GM21717 (cell line): Measurements from ENCODE around the gene ACTR8.

ENCODE experiments used
- ATAC-seq: cut with Tn5 transposase; IDR thresholded peaks from one replicate; pipeline ENCODE4 v1.9.1; 2021; ENCODE audit warnings: mild to moderate bottlenecking, moderate library complexity; ENCODE audit not compliant: unreplicated experiment

Gene ACTR8

DNA sequence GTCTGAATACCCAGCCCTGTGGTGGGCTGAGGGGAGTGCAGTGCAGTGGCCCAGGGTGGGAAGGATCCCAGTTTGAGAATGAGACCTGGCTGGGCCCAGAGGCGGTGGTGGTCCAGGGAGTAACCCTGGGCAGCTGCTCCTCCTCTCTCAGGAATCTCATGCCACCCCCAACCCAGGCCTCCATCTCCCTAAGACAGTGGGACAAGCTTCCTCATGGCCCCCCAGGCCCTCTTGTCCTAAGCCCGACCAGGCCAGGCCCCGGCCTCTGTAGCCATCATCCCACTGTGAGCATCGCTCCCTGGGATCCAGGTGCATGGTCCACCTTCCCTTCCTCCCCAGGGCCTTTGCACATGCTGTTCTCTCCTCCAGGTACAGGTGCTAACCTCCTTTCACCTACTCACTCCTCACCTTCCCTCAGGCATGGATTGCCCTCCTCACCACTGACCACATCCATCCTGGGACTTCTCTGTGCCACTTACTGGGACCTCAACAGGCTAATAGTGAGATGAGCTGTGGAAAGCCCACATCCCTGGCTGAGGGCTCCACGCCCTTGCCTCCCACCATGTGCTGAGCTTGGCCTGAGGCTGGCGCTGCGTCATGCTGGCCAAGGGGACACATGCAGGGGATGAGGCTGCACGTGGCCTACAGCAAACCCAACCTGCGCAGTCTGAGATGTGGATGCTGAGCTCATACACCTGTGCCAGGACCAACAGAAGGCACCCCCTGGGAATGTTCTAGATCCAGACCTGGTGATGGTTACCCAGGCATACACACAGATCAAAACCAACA, 45.7 kb downstream of the ACTR8 start:
- no peak for ATAC-seq

DNA sequence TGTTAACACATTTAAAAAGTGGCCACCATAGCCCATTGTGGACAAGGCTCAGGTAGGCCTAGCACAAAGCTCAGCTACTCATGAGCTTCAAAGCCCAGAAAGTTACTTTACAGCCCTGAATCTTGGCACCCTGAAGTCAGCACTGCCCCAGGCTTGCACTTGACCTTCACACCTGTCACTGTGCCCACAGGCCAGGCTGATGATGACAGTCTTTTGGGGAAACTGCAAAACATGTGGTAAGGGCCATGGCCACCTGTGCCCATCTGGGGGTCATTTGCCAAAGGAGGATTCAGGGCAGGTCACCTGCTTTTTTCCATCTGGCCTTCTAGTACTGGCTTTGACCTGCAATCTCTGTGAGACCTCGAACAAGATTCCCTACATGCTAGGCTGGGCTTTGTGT, 46.7 kb downstream of the ACTR8 start:
- ATAC-seq: no peak

DNA sequence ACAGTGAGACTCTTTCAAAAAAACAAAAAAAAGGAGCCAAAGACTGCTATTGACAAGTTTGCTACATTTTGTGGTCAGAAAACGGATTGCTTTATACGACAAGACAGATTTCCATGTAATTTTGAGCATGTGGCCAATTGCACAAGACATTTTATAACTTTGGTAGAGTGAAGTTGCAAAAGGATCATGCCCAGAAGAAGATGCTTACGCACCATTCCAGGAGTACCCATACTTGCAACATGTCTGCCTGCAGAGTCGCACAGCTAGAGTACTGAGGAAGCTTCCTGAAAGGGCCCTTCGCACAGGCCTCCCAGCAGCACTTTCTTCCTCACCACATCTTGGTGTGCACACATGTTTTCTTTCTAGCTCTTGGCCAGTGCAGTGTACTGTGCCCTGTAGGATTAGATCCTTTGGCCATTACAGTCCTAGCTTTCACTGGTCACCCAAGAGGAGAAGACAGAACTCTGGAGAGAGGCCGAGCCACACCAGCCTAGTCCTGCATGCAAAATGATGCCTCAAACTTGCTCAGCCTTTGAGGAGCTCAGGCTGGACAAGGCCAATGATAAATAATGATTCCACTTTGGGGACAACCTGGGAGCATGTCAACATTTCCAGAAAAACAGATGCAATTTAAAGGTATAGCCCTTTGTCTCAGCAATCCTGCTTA, 47.4 kb downstream of the ACTR8 start:
- no peak for ATAC-seq

DNA sequence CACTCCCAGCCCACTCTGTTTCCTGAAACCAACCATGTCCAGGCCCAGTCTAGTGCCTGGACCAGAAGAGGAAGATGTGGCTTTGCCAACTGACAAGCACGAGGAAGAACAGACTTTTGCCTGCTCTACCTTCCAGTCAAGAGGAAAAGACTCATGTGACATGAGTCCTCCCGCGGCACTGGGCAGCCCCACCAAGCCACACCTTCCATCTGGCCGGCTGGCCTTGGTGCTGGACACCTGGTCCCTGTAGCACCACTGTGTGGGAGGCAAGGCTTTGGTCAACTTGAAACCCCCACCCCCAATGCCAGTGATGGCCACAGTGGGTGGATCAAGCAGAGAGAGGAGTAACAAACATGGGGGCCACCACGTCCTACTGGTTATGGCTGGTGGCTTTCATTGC, 48.3 kb downstream of the ACTR8 start:
- ATAC-seq: no peak

DNA sequence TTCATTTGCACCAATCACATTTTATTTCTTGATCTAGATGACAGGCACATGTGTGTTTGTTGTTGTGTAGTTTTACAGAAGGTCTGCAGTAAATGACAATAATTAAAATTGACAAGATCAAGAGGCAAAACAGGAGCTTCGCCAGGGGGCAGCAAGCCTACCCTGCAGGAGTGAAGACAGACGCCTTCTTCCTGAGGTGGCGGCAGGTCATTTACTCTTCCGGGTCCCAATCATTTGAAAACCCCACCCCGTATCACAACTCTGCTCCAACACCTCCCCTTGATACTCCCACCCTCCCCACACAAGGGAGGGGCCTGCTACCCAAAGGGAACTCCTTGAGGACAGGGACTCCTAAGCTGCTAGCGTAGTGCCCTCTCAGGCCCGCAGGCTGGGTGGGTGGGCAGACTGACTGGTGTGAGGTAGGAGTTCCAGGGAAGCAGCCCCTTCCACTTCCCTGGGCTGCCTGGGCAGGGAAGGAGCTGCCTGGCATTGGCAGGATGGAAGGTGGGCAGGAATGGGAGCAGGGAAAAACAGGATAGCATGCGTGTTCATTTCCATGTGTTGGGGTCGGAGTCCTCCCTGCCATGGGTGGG, 48.8 kb downstream of the ACTR8 start:
- no peak for ATAC-seq

DNA sequence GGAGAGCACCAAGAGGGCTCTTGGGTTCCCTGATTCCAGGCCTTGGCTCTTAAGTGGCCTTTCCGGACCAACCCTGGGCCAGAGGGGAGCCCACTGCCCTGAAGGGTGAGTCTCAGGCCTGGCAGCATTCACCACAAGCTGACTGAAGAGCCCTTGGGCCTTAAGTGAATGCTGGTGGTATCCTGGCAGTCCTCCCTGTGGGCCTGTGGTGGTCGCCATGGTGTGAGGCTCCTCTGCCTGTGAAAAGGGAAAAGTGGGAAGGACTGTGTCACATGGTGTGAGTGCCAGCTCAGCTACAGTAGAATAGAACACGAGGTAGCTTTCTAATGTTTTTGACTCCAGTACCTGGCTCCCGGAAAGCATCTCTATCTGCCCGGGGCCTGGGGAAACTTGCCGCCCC, 51.0 kb downstream of the ACTR8 start:
- no peak for ATAC-seq

DNA sequence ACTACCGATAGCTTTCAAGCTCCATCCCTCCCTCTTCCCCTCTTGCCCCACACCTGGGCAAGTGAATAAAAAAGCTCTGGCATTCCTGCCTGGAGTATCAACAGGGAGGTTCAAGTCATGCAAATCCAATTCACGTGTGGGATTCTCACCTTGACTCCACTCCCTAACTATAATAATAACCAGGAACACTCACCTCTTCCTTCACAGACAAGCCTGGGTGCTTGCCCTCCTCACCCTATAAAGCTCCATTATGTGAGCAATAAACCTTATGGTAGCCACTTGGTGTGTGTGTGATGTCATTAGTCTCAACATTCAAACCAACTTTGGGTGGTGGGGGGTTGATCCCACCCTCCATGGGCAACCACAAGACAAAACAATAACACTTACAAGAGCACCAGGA, 52.3 kb downstream of the ACTR8 start:
- no peak for ATAC-seq

DNA sequence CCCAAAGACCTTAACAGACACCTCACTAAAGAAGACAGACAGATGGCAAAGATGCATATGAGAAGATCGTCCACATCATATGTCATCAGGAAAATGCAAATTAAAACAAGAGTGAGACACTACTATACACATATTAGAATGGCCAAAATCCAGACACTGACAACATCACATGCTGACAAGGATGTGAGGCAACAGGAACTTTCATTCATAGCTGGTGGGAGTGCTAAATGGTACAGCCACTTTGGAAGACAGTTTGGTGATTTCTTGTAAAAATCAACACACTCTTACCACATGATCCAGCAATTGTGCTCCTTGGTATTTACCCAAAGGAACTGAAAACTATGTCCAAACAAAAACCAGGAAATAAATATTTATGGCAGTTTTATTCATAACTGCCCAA, 53.4 kb downstream of the ACTR8 start:
- ATAC-seq: no peak

DNA sequence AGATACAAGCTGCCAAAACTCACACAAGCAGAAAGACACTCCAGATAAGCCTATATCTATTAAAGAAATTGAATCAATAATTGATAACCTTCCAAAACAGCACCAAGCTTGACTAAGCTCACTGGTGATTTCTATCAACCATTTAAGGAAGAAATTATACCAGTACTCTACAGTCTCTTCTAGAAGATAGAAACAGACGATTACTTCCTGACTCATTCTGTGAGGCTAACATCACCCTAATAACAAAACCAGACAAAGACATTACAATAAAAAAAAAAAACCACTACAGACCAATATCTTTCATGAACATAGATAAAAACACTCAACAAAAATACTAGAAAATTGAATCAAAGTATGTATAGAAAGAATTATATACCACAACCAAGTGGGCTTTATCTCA, 55.9 kb downstream of the ACTR8 start:
- no peak for ATAC-seq

DNA sequence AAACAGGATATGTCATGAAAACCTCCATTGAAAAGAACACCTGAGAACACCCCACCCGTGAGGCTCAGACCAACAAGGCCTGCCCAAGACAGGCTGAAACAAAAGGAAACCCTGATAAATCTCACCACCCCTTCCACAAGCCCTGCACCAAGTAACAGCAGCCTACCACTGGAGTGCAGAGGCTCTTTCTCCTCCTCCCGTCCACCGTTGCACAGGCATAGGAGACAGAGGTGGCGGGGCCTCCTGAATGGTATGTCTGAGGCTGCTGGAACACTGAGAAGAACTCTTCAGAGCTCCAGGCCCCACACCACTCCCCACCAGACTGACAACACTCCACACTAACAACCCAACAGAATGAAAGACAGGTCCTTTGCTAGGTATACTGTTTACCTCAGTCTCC, 57.2 kb downstream of the ACTR8 start:
- ATAC-seq: no peak

DNA sequence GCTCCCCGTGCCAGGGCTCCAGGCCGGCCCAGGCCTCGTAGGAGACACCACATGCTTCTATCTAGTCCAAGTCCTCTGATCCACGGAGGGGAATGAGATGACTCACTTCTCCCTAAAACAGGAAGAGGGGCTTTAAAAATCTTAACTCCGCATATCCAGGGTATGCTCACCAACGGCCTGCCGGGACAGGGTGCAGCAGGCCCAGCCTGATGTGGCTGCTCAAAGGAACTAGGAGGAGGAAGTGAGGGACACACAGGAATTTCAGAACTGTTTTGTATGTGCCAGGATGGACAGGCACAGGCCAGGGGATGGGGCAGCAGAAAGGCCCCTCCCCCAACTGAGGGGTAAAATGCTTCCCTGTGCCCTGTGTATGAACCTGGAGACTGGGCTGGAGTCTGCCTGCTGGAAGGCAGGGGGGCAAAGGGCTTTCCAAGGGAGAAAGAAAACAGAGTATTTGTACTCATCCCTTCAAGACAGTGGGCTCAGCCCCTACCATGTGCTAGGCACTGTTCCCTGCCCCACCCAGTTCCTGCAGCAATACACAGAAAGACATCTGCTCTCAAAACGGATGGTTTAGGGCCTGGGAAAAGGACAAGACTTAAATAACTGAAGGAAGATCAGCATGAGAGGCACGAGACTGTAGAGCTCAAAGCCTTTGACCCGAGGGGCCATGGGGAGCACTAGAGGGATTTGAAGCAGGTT, 57.8 kb downstream of the ACTR8 start:
- no peak for ATAC-seq

DNA sequence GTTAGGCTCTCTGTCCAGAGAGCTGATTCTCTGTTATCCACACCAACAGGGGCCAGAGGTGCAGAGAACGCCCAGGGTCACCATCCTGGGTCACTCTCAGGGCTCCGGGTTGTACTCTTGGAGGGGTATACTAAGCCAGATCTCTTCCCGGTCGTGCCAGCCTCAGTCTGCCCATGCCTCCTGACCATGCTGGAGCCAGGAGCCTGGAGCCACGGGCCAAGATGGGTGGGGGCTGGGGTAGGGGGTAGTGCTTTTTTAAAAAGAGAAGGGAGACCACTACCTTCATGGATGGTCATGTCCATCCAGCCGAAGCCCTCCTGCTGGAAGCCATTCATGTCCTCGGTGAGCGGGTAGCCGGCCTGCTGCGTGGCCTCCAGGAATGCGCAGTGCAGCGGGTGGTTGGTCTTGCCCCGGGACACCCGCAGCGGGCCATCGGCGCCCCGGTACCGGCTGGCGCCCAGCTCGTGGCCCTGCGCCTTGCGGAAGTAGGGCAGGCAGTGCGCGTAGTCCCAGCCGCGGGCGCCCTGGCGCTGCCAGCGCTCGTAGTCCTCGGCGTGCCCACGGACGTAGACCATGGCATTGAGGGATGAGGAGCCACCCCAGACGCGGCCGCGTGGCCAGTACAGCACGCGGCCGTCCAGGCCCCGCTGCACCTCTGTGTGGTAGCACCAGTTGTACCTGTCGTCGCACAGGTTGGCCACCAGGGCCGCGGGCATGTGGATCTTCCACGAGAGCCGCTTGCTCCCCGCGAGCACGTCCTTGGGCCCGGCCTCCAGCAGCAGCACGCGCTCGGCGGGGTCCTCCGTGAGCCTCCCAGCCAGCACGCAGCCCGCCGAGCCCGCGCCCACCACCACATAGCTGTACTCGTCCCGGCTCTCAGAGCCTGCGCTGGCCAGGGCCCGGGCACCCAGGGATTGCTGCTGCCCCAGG, 58.7 kb downstream of the ACTR8 start:
- no peak for ATAC-seq

DNA sequence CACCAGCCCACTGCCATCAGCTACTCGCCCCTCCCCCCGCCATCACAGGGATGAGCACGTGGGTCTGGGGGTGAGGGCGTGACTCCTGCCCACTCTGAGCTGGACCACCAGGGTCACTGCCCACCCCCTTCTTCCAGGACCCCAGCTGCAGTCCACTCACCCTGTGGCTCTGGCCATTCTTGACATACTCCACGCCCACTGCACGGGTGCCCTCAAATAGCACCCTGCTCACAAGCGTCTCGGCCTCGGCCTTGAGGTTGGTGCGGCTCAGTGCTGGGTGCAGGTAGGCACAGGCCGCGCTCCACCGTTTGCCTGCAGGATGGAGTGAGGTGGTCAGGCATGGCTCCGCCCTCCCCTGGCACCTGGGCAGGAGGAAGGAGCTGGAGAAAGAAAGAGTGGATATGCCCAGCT, 59.6 kb downstream of the ACTR8 start:
- no peak for ATAC-seq

DNA sequence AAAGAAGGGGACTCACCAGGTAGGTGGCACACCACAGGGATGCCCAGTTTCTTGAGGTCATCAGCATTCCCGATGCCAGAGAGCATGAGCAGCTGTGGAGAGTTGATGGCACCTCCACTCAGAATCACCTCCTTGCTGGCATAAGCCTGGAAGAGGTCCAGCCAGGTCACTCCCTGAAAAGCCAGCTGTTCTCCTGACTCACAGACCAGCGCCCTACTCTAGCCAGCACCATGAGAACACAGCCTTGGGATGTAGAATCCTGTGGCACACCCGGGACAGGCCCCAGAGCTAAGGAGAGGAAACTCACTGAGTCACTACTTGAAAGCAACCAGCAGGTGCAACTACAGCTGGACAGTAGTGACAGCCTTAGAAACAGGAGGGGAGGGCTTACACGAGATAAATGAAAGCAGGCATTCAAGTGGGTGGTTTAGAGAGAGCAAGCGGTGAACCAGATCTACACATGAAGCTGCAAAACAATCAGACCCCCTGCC, 60.3 kb downstream of the ACTR8 start:
- no peak for ATAC-seq

DNA sequence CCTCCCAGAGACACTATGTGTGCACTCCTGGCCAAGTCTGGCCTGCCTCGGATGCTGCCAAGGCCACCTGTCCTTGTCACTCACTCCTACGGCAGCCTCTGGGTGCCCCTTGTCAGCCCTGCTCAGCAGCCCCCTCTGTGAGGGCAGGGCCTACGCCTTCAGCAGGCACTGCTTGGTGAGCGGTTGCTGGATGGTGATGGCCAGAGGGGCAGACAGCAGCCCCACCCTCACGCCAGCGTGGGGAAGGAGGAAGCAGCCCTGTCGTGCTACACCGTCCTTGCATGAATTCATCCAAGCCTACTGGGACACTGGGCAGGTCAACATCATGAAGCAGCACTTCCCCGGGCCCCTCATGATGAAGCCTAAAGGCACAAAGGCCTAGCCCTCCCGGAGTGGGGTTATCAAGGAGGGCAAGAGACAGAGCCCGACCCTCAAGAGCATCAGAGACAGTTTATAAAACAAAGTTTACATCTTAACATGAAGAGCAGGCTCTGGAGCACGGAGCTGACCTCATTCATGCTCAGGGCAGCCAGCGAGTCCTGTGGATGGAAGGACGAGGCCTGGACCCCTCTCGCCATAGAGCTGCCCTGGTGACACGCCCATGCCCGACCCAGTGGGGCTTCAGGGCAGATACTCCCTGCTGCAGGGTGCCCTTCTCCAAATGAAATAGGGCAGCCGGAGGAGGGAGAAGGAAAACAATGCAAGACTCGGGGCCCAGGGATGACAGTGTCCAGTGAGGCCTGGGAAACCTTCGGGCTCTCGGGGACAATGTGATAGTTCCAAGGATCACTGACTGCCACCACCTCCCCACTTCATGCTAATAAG, 61.0 kb downstream of the ACTR8 start:
- ATAC-seq: no peak

DNA sequence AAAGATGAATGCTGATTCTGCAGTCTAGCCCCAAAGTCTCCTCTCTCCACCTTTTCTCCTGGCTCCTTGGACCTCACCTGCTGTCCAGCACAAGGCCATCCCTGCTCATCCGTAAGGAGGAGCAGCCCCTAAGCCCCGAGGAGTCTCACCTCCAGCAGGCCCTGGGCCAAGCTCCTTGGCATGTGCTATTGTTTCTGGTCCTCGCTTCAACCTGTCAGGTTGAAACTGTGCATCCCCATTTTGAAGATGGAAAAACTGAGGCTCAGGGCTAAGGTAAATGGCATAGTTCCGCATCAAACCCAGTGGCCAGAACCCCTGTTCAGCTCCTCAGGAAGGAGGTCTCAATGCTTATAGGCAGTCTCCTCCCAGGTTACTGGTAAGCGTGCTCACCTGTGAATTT, 61.9 kb downstream of the ACTR8 start:
- no peak for ATAC-seq

DNA sequence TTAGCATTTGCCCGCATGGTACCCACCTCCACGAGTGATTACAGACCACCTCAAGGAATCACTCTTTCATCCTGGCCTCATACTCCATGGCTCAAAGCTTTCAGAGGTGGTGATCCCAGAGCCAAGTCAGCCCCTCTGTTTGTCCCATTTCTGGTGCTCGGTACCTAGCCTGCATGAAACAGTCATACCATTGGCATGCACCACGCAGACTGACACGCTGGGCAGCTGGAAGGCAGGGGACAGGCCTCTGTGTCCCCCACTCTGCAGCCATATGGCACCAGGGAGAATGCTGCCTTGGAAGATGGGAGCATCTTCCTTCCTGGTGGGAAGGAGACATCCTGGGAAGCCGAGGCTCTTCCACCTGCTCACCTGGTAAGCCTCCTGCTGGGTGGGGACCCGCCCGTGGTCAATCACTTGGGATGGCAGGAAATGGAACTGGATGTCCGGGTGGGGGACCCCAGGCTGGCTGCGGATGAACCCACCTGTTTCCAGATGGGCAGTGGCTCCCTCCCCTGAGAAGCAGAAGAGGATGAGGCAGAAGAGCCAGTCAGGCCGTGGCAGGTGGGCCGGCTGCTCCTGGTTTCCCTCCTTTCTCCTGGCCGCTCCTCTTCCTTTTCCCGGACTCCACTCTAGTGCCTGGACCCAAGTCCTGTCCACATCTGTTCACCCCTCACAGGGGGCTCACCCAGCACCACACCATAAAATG, 62.6 kb downstream of the ACTR8 start:
- ATAC-seq: no peak

DNA sequence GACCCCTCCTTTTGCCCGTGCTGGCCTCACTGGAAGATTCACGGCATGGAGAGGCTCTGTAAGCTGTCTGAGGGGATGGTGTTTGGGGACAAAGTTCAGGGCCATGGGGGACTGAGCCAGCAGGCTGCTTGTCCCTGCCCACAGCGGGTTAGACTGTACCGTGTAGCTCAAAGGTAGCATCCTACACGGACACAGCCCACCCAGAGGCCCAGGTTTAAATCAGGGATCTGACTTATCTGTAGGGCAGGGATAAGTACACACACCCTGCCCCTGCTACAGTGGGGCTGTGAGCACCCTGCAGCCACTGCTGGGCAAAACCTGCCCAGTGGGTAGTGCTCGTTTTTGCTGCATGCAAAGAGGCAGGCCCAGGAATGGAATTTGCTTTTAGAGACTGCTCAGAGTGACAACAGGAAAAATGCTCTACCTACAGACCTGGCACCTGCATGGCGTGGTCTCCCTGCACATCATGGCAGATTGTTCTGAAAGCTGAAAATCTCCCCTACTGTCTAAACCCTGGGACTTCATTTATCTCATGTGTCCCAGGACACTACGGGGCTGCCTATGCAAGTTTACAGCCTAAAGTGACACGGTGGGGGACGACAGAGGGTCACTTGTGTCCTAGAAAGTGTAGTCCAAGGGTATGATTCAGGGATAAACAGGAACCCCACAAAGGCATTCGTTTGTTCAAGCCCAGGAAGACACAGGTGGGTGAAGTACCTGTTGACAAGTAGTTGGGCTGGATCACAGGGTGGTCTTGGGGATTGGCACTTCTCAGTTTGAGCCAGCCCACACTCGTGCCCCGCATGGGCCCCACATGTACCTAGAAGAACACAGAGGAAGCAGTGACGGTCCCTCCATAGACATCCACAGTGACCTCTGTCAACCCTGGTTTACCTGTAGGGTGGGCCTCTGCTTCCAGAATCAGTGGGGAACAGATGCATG, 63.5 kb downstream of the ACTR8 start:
- ATAC-seq: no peak
